ENCODE measurements around the gene SIMC1.

GRCh38 chr5:176342158-176342483 is 103.9 kb downstream of the SIMC1 start:
- TF ChIP-seq ZNF423 (CRISPR knock-in tag; IDR thresholded peaks at IDR 0.05) (no peak), USF1 (CRISPR knock-in tag; IDR thresholded peaks at IDR 0.05) (no peak), ZNF121 (CRISPR knock-in tag; IDR thresholded peaks at IDR 0.05) (no peak), NFYB (CRISPR knock-in tag; conservative IDR thresholded peaks at IDR 0.05; ENCODE audit: low read depth) (no peak), HMGA2 (CRISPR knock-in tag; IDR thresholded peaks at IDR 0.05) (no peak), GABPB1 (CRISPR knock-in tag; IDR thresholded peaks at IDR 0.05) (no peak)
